ENCODE data around the gene SMNDC1. TPM values are rescaled to one million over a fixed set of nuclear protein-coding genes. Genes with fewer than 3 reads are reported as not detected.
A peak's percentile ranks its signal among the peaks of the same experiment; 100 is the strongest.
"Not testable (repeated sequence)": the region's sequence is repeated elsewhere in the genome, so short reads cannot be mapped to it uniquely, and the experiment has no call there.

Gene SMNDC1
- total RNA-seq, 1 donor from 2014 or later, result 35.4 TPM

- intact Hi-C loops (cut with DNase I), result no loop called here
- no peak for DNase-seq (ENCODE audit: low spot score)
- no peak for ATAC-seq
Measured at GRCh38 chr10:110267276-110267675, 37.4 kb downstream of the SMNDC1 start.

- DNase-seq (ENCODE audit: low spot score), result no peak
- ATAC-seq, result no peak
- intact Hi-C loops (cut with DNase I), result no loop called here
Measured at GRCh38 chr10:110265573-110266193, 39.0 kb downstream of the SMNDC1 start.

GRCh38 chr10:110263164-110263563 lies 41.6 kb downstream of the SMNDC1 start:
- DNase-seq (ENCODE audit: low spot score) (no peak), ATAC-seq (peak; percentile 85)
- intact Hi-C loops (cut with DNase I), result no loop called here

- ATAC-seq (peak; percentile 64), DNase-seq (ENCODE audit: low spot score) (no peak)
- intact Hi-C loops (cut with DNase I), result no loop called here
Measured at GRCh38 chr10:110260746-110261477, 43.8 kb downstream of the SMNDC1 start.

GRCh38 chr10:110259317-110259716 lies 45.4 kb downstream of the SMNDC1 start:
- DNase-seq (ENCODE audit: low spot score) (no peak), ATAC-seq (no peak)
- intact Hi-C loops (cut with DNase I), result no loop called here

- no peak for ATAC-seq
- intact Hi-C loops (cut with DNase I), result no loop called here
- DNase-seq (ENCODE audit: low spot score), result no peak
Measured at GRCh38 chr10:110258542-110258941, 46.2 kb downstream of the SMNDC1 start.

GRCh38 chr10:110254467-110254866 lies 50.3 kb downstream of the SMNDC1 start:
- no peak for DNase-seq (ENCODE audit: low spot score)
- intact Hi-C loops (cut with DNase I), result no loop called here
- no peak for ATAC-seq

GRCh38 chr10:110252151-110252550 lies 52.6 kb downstream of the SMNDC1 start:
- ATAC-seq (no peak), DNase-seq (ENCODE audit: low spot score) (no peak)
- intact Hi-C loops (cut with DNase I), result no loop called here

- intact Hi-C loops (cut with DNase I); DNase-seq (ENCODE audit: low spot score); ATAC-seq: not testable (repeated sequence)
Measured at GRCh38 chr10:110251392-110251791, 53.3 kb downstream of the SMNDC1 start.

GRCh38 chr10:110249489-110249888 lies 55.2 kb downstream of the SMNDC1 start:
- ATAC-seq; DNase-seq (ENCODE audit: low spot score); intact Hi-C loops (cut with DNase I): not testable (repeated sequence)

GRCh38 chr10:110247833-110248232 lies 56.9 kb downstream of the SMNDC1 start:
- intact Hi-C loops (cut with DNase I); DNase-seq (ENCODE audit: low spot score); ATAC-seq: not testable (repeated sequence)

GRCh38 chr10:110244550-110244949 lies 60.2 kb downstream of the SMNDC1 start:
- ATAC-seq (no peak), DNase-seq (ENCODE audit: low spot score) (no peak)
- intact Hi-C loops (cut with DNase I), result no loop called here

- ATAC-seq (no peak), DNase-seq (ENCODE audit: low spot score) (no peak)
- intact Hi-C loops (cut with DNase I), result no loop called here
Measured at GRCh38 chr10:110242511-110242910, 62.2 kb downstream of the SMNDC1 start.

GRCh38 chr10:110241841-110242240 lies 62.9 kb downstream of the SMNDC1 start:
- ATAC-seq (no peak), DNase-seq (ENCODE audit: low spot score) (no peak)
- intact Hi-C loops (cut with DNase I), result no loop called here

- intact Hi-C loops (cut with DNase I), result no loop called here
- DNase-seq (ENCODE audit: low spot score) (no peak), ATAC-seq (no peak)
Measured at GRCh38 chr10:110241407-110241806, 63.3 kb downstream of the SMNDC1 start.

Other genes starting within 250 kb of the SMNDC1 start
- 72.2 TPM for gene MXI1, start 97.3 kb downstream of the SMNDC1 start, total RNA-seq
- gene DUSP5, start 193.0 kb upstream of the SMNDC1 start, total RNA-seq, result 53.5 TPM

Measured in sciatic nerve (tissue), 2 donors.